HG03354 (cell line): ENCODE data around the gene HOXC11.

Experiments used
- ATAC-seq: cut with Tn5 transposase; IDR thresholded peaks from one replicate; pipeline ENCODE4 v1.9.1; 2021; ENCODE audit warnings: mild to moderate bottlenecking; ENCODE audit not compliant: unreplicated experiment, poor library complexity, severe bottlenecking

HOXC11 gene

GRCh38 chr12:53972722-53973235 is at the start of gene HOXC11:
TSS of gene HOXC11 (plus strand) at chr12:53973126. CDS start at chr12:53973242, 116 bp downstream.
- ATAC-seq = no peak

DNA sequence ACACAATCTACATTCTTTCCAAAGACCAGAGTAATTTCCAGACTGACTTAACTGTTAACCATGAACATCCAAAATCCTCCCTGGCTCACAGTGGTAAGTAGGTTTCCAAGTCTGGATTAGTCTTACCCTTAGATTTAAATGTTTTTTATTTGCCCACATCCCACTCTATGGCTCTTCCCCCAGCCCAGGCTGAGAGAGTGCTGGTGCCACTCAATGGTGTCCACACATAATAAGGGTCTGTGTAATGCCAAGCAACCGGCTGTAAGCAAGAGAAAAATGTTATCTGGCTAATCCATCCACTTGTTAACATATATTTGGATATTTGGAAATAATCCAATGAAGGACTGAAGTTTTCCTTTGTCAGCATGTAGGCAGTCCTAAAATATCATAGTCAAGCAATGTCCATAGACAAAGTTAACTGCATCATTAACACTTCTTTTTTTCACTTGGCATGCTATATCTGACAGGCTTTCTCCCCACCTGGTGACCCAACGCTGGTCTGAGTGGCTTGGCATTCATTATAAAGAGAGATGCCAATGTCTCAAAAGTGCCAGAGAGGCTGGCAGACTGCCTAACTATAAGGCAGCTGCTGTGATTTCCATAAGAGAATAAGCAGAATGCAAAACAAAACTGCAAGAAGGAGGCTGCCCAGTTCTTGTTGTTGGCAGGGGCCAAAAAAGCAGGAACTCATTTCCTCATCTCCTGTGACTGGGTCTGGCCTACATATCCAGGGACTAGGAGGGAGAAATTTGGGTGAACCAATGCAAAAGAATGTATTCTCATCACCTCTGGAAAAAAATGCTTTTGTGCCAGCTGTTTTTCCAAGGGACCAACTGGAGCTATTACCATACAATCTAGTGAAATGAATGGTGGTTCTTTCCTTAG is 48.2 kb upstream of the HOXC11 start:
- no peak for ATAC-seq

DNA sequence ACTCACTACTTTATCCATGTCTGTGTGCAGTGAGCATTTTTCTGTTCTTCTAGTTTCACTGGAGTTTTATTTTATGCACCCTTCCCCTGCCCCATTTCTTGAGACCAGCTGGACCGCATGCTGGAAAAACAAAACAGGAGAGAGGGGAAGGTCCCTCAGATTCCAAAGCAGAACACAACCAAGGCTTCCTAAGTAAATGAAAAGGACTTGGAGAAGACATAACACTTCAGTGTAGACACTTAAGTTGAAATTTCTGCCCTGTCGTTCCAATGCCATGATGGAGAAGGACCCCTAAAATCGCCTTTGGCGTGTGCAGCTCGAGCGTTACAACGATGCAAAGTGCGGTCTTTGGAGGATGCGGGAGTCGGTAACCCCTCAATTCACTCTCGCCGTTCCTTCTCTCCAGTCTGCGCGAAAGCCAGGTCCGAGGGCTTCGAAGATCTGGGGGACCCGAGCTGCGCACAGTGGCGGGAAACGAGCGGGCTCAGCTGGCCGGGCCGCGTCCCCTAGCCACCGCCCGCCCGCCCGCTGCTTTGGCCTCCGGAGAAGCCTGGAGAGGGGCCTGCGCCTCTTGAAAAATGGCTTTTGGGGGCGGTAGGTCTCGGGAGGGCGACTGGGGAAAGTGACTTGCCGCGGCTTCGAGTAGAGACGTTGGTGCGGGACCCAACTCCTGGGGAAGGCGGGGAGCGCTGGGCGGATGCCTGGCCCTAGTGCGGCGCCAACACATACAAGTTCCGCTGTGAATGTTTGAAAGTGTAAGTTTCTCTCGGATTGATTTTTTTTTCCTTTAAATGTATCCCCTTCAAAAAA is 45.5 kb upstream of the HOXC11 start:
- ATAC-seq = no peak

- no peak for ATAC-seq
Measured at GRCh38 chr12:53928054-53928835, 44.7 kb upstream of the HOXC11 start.

DNA sequence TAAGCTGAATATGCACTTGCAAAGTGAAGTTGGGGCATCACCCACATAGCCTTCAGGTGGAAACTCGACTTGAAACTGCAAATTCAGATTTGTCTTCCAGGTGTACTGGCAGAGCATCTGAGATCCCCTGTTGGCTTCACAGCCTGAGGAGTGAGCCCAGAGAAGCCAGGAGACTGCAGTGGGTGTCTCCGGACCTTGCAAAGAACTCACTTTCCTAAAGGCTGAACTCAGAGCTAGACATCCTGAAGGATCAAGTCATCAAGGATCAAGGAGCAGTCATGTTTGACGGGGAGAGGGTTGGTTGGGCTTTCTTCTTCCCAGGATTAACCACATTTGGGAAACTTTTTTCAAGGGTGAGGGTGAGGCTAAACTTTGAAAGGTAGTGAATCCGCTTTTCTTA is 43.4 kb upstream of the HOXC11 start:
- no peak for ATAC-seq

GRCh38 chr12:53930591-53931255 is 42.2 kb upstream of the HOXC11 start:
- no peak for ATAC-seq

- ATAC-seq = no peak
Measured at GRCh38 chr12:53931844-53932581, 40.9 kb upstream of the HOXC11 start.

GRCh38 chr12:53932915-53933314 is 40.0 kb upstream of the HOXC11 start:
- ATAC-seq = no peak

- no peak for ATAC-seq
Measured at GRCh38 chr12:53935383-53936341, 37.3 kb upstream of the HOXC11 start.

DNA sequence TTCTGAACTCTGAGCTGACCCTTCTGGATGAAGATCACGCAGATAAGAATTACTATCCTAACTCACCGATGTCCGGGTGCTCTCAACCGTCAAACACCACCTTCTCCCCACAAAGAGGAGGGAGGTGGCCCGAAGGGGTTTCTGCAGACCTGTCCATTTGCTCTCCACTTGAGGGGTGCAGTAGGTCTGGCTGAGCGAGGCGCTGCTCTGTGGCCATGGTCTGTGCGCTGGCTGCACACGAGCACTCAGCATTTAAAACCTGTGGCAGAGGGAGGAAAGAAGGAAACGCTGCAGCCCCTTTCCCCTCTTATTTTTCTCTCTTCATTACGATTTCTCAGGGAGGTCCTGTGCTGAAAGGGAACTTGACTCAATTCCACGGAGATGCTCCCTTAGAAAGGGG is 35.8 kb upstream of the HOXC11 start:
- ATAC-seq = no peak

- no peak for ATAC-seq
Measured at GRCh38 chr12:53937596-53938325, 35.2 kb upstream of the HOXC11 start.

- no peak for ATAC-seq
Measured at GRCh38 chr12:53938326-53939140, 34.4 kb upstream of the HOXC11 start, which contains the start of gene HOXC13. TSS of gene HOXC13 (plus strand) at chr12:53938831. CDS start at chr12:53938907, 76 bp downstream.

DNA sequence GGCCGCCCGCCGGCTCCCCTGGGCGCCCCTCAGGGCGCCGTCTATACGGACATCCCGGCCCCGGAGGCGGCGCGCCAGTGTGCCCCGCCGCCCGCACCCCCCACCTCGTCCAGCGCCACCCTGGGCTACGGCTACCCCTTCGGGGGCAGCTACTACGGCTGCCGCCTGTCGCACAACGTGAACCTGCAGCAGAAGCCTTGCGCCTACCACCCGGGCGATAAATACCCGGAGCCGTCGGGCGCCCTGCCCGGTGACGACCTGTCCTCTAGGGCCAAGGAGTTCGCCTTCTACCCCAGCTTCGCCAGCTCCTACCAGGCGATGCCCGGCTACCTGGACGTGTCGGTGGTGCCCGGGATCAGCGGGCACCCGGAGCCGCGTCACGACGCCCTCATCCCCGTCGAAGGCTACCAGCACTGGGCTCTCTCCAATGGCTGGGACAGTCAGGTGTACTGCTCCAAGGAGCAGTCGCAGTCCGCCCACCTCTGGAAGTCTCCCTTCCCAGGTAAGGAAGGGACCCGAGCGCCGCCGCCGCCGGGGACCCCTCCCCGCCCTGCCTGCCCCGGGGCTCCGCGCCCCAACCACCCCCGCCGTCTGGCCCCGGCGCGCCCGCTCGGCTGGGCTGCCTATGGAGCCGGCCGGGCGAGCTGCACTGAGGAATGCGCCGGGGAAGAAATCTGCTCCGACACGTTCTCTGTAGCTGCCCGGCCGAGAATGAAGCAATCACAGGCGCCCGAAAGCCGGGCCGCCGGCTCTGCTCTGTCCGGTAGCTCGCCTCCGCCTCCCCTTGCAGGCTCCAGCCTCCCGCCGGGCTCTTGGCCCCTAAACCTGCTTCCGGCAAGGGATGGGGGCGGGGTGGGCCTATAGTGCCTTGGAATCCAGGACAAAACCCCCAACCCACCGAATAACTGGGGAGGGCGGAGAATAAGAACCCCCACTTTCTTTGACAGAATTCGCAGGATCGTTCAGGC is 33.5 kb upstream of the HOXC11 start:
- ATAC-seq = no peak

- ATAC-seq = no peak
Measured at GRCh38 chr12:53940443-53941014, 32.4 kb upstream of the HOXC11 start.

- no peak for ATAC-seq
Measured at GRCh38 chr12:53941187-53941586, 31.7 kb upstream of the HOXC11 start.
